Epithelial cell of proximal tubule (primary cell): Measurements from ENCODE around the gene POM121L12. TPM values are rescaled to one million over a fixed set of nuclear protein-coding genes. Genes with fewer than 3 reads are reported as not detected.

Source experiments
- DNase-seq: peaks from one replicate; pipeline ENCODE4 v3.0.0-alpha.2; 2011; ENCODE audit warnings: low read depth
- H3K4me3 ChIP-seq: 2 replicates; pipeline ENCODE4 v1.5.1; 2011; ENCODE audit warnings: low read depth, mild to moderate bottlenecking, low read length
- CTCF ChIP-seq: conservative IDR thresholded peaks from 2 replicates; pipeline ENCODE4 v1.5.1; 2012; ENCODE audit warnings: low read depth, mild to moderate bottlenecking, low read length
- total RNA-seq: library from RNA; depleted of rRNA; stranded (reverse); fragments of >200 nt; gene quantifications from 2 replicates; pipeline ENCODE4 v1.2.3, GENCODE V29; 2015

The POM121L12 gene
- total RNA-seq, 1 donor from 2014 or later, result not detected

GRCh38 chr7:53003653-53004445 lies 31.6 kb upstream of the POM121L12 start:
- no peak for DNase-seq
- no peak for TF ChIP-seq CTCF
- no peak overlapping the region for H3K4me3 ChIP-seq

- TF ChIP-seq CTCF, result no peak
- no peak for DNase-seq
- no peak overlapping the region for H3K4me3 ChIP-seq
These were observed 21.5 kb upstream of the POM121L12 start for GRCh38 chr7:53013925-53014324.

GRCh38 chr7:53015463-53015862 lies 20.0 kb upstream of the POM121L12 start:
- H3K4me3 ChIP-seq, result no peak overlapping the region
- TF ChIP-seq CTCF, result no peak

GRCh38 chr7:53022893-53023292 lies 12.5 kb upstream of the POM121L12 start:
- DNase-seq, result no peak
- no peak for TF ChIP-seq CTCF
- no peak overlapping the region for H3K4me3 ChIP-seq

More at GRCh38 chr7:53015463-53015862, 20.0 kb upstream of the POM121L12 start:
- DNase-seq, result no peak

GRCh38 chr7:53048638-53049037 lies 13.2 kb downstream of the POM121L12 start:
- DNase-seq, result no peak
- no peak for TF ChIP-seq CTCF
- H3K4me3 ChIP-seq, result no peak overlapping the region

- no peak for DNase-seq
- no peak for TF ChIP-seq CTCF
- no peak overlapping the region for H3K4me3 ChIP-seq
These were observed 15.0 kb downstream of the POM121L12 start for GRCh38 chr7:53050433-53050832.

- H3K4me3 ChIP-seq, result no peak overlapping the region
- no peak for TF ChIP-seq CTCF
These were observed 24.2 kb downstream of the POM121L12 start for GRCh38 chr7:53059591-53059990.

More at GRCh38 chr7:53059591-53059990, 24.2 kb downstream of the POM121L12 start:
- no peak for DNase-seq
